Measurements from ENCODE around the gene BHLHE23. TPM values are rescaled to one million over a fixed set of nuclear protein-coding genes. Genes with fewer than 3 reads are reported as not detected.

BHLHE23 gene
- total RNA-seq, 1 donor from 2014 or later: not detected

- TF ChIP-seq, protein P1, sequence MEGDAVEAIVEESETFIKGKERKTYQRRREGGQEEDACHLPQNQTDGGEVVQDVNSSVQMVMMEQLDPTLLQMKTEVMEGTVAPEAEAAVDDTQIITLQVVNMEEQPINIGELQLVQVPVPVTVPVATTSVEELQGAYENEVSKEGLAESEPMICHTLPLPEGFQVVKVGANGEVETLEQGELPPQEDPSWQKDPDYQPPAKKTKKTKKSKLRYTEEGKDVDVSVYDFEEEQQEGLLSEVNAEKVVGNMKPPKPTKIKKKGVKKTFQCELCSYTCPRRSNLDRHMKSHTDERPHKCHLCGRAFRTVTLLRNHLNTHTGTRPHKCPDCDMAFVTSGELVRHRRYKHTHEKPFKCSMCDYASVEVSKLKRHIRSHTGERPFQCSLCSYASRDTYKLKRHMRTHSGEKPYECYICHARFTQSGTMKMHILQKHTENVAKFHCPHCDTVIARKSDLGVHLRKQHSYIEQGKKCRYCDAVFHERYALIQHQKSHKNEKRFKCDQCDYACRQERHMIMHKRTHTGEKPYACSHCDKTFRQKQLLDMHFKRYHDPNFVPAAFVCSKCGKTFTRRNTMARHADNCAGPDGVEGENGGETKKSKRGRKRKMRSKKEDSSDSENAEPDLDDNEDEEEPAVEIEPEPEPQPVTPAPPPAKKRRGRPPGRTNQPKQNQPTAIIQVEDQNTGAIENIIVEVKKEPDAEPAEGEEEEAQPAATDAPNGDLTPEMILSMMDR (conservative IDR thresholded peaks at IDR 0.05): no peak
- DNase-seq (ENCODE audit: extremely low spot score, unreplicated experiment): no peak
- H3K27ac Mint-ChIP-seq: no peak overlapping the region
- peaks cover 49% of the 10 kb centered on the region for H3K27me3 Mint-ChIP-seq
- H3K9me3 Mint-ChIP-seq: no peaks in the 10 kb centered on the region
- H3K4me1 Mint-ChIP-seq (ENCODE audit: unreplicated experiment): peaks cover 12% of the 10 kb centered on the region
- H3K36me3 Mint-ChIP-seq: no peaks in the 10 kb centered on the region
- H3K4me3 Mint-ChIP-seq: no peak overlapping the region
Measured at GRCh38 chr20:63033794-63034709, 27.3 kb upstream of the BHLHE23 start.

- Mint-ChIP-seq H3K27me3 (peaks cover 48% of the 10 kb centered on the region), H3K9me3 (no peaks in the 10 kb centered on the region), H3K4me3 (peak overlapping the region; percentile 78), H3K4me1 (ENCODE audit: unreplicated experiment) (peaks cover 12% of the 10 kb centered on the region), H3K27ac (no peak overlapping the region), H3K36me3 (no peaks in the 10 kb centered on the region)
- DNase-seq (ENCODE audit: extremely low spot score, unreplicated experiment): no peak
- TF ChIP-seq, protein P1 (conservative IDR thresholded peaks at IDR 0.05): peak; percentile 25
Measured at GRCh38 chr20:63032861-63033793, 26.4 kb upstream of the BHLHE23 start.

GRCh38 chr20:63032026-63032800, 25.4 kb upstream of the BHLHE23 start:
- H3K4me3 Mint-ChIP-seq: no peak overlapping the region
- no peak for DNase-seq (ENCODE audit: extremely low spot score, unreplicated experiment)
- peaks cover 7% of the 10 kb centered on the region for H3K4me1 Mint-ChIP-seq (ENCODE audit: unreplicated experiment)
- H3K27ac Mint-ChIP-seq: no peak overlapping the region
- TF ChIP-seq, protein P1 (conservative IDR thresholded peaks at IDR 0.05): no peak
- H3K27me3 Mint-ChIP-seq: peaks cover 49% of the 10 kb centered on the region
- H3K9me3 Mint-ChIP-seq: no peaks in the 10 kb centered on the region
- H3K36me3 Mint-ChIP-seq: no peaks in the 10 kb centered on the region

DNA sequence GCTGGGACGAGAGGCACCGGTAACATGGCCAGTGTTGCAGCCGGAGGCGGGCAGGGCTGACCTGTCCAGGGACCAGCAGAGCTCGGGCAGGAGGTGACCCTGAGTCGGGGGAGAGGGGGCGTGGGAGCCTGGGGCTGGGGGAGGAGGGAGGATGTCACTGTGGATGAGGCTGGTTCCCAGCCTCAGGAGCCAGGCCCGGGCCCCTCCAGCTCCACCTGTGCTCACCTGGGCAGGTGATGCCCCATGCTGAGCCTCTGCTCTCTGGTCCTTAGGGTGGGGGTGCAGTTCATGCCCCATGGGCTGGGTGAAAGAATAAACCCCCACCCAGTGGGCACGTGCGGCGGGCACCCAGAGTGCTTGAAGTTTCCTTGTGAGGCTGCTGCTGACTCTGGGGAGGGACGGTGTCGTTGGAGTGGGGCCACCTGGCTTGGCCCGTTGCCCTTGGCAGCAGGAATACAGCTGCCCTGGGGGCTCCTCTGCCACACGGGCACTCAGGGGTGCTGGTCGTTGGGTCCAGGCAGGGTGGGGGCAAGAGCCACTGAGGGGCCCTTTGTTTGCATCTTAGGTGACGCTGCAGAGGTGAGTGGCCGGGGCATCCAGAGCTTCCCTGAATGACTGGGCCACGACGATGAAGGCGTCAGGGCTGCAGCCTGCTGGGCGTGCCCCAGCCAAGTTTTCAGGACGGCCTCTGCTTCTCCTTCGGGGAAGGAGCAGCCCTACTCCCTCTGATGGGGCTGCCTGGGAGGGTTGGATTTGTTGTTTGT, 24.7 kb upstream of the BHLHE23 start:
- H3K4me1 Mint-ChIP-seq (ENCODE audit: unreplicated experiment): peaks cover 7% of the 10 kb centered on the region
- no peaks in the 10 kb centered on the region for H3K36me3 Mint-ChIP-seq
- H3K4me3 Mint-ChIP-seq: no peak overlapping the region
- H3K27me3 Mint-ChIP-seq: peaks cover 47% of the 10 kb centered on the region
- no peaks in the 10 kb centered on the region for H3K9me3 Mint-ChIP-seq
- TF ChIP-seq, protein P1 (conservative IDR thresholded peaks at IDR 0.05): no peak
- H3K27ac Mint-ChIP-seq: no peak overlapping the region
- DNase-seq (ENCODE audit: extremely low spot score, unreplicated experiment): no peak
